HUES64 (cell line): ENCODE results near the gene NUMA1.

Source experiments
- H3K27ac ChIP-seq: 2 replicates; pipeline ENCODE4 v1.7.0; 2013; ENCODE audit warnings: low read depth, low read length, inconsistent platforms
- H3K27me3 ChIP-seq: 2 replicates; pipeline ENCODE4 v1.6.1; 2013; ENCODE audit warnings: mild to moderate bottlenecking, low read length; ENCODE audit not compliant: insufficient read depth
- H3K36me3 ChIP-seq: 2 replicates; pipeline ENCODE4 v1.6.1; 2013; ENCODE audit warnings: mild to moderate bottlenecking, low read length; ENCODE audit not compliant: insufficient read depth
- H3K4me1 ChIP-seq: 2 replicates; pipeline ENCODE4 v1.6.1; 2013; ENCODE audit warnings: mild to moderate bottlenecking, low read length, moderate library complexity; ENCODE audit not compliant: insufficient read depth
- H3K4me3 ChIP-seq: 2 replicates; pipeline ENCODE4 v1.5.1; 2013; ENCODE audit warnings: mild to moderate bottlenecking, low read length, moderate library complexity
- H3K9ac ChIP-seq: 2 replicates; pipeline ENCODE4 v1.6.1; 2013; ENCODE audit warnings: mild to moderate bottlenecking, low read depth, low read length
- H3K9me3 ChIP-seq: 2 replicates; pipeline ENCODE4 v1.6.1; 2013; ENCODE audit warnings: low read depth, low read length; ENCODE audit not compliant: insufficient read depth
- WGBS: fragments of 150-250, 120-280 bp; methylation state at CpG from one replicate; pipeline ENCODE4 v1.1.7; 2013; ENCODE audit warnings: missing lambda C conversion rate; 5-methylcytosine and 5-hydroxymethylcytosine counted together

The NUMA1 gene

DNA sequence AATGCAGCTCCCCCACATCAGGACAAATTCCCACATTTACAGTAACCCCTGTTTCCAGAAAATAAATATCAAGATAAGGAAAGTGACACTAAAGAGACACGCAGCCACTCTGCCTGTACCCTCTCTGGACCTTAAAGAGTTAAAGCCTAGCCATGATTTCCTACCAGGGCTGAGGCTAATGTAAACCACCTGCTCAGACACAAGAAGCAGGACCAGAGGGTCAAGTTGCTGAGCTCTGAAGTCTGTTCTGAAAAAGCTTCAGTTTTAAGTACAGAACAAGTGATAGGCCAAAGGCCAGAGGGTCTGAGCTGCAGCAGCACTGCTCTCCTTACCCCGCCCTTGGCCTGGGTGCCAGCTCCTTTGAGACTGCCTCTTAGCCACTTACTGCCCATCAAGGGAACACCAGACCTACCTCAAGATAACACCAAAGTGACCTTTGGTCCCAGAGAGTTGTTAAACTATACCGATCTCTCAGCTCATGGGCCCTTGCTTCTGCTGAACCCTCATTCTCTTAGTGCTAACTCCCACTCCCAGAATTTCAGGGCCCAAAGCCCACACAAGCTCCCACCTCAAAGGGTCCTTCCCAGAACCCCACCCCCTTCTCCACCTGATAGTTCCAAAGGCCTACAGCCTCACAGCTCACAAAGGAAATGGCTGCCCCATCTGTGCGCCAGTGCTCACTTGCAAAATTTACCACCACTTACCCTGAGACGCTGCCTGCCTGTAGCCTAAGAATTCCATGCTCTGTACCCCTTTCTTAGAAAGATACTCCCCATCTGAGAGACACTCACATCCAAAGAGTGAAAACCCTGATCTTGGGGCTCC is 41.1 kb downstream of the NUMA1 start:
- Histone ChIP-seq H3K9ac (peak overlapping the region; percentile 68), H3K27me3 (no peaks in the 10 kb centered on the region), H3K36me3 (peaks cover 19% of the 10 kb centered on the region), H3K4me1 (peaks cover 46% of the 10 kb centered on the region), H3K27ac (peak overlapping the region; percentile 98), H3K9me3 (no peaks in the 10 kb centered on the region), H3K4me3 (peak overlapping the region; percentile 62)
- WGBS = 76% methylated on average over 5 of the region's 5 CpGs

DNA sequence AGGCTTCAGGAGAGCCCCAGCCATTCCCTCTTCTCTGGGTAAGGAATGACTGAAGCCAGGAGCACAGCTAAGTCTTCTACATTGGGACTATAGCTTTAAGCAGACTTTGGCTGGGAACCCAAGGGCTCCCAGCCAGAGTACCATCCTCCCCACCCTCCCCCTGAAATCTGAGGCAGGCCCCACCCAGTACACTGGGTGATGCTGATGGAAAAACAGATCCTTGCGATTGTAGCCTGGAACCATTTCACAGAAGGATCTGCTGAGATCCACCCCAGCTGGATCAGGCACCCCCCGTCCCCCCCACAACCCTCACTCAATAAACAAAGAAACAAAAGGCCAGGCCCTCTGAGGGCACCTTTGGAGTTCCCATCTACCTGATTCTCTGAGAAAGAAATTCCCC is 41.9 kb downstream of the NUMA1 start:
- Histone ChIP-seq H3K4me1 (peaks cover 46% of the 10 kb centered on the region), H3K9ac (0 out of 2 replicates have a peak overlapping the region, but pooled peaks have one; percentile 20), H3K27me3 (no peaks in the 10 kb centered on the region), H3K4me3 (no peak overlapping the region), H3K27ac (peak overlapping the region; percentile 65), H3K36me3 (peaks cover 27% of the 10 kb centered on the region), H3K9me3 (no peaks in the 10 kb centered on the region)
- WGBS = 79% methylated on average over 2 of the region's 2 CpGs

DNA sequence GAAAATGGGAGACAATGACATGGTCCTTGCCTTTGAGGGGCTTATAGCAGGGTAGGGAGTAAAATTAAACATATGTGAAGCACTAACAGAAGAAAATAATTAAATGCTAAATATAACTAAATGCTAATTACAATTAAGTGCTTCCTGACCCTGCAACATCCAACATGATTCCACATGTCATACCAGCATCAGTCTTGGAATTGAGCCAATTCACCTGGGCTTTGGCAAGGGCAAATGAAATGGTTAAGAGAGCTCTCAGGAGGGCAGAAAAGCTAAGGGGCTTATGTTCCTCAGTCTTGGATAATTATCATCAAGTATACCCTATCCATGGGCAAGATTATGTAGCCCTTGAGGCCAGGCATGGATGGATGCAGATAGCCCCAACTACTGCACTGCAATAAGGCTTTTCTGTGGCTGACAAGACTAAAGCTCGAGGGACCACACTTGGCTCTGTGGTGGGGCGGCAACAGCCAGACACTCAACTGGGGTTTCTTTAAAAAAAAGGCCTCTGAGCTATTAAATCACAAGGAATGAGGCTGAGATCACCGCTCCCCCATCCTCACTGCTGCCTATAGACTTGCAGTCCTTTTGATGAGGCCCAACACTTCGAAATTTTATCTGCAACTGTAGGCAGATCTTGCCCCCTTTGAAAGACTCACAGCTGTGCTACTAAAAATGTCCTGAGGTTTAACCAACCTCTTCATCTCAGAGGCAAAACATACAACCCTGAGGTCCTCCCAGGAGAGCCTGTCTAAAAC is 42.6 kb downstream of the NUMA1 start:
- 0 out of 2 replicates have a peak overlapping the region, but pooled peaks have one; percentile 10 for H3K27ac ChIP-seq
- peaks cover 34% of the 10 kb centered on the region for H3K36me3 ChIP-seq
- 91% methylated on average over 4 of the region's 4 CpGs for WGBS
- H3K4me1 ChIP-seq = peaks cover 46% of the 10 kb centered on the region
- no peak overlapping the region for H3K9ac ChIP-seq
- no peaks in the 10 kb centered on the region for H3K27me3 ChIP-seq
- H3K9me3 ChIP-seq = no peaks in the 10 kb centered on the region
- no peak overlapping the region for H3K4me3 ChIP-seq

DNA sequence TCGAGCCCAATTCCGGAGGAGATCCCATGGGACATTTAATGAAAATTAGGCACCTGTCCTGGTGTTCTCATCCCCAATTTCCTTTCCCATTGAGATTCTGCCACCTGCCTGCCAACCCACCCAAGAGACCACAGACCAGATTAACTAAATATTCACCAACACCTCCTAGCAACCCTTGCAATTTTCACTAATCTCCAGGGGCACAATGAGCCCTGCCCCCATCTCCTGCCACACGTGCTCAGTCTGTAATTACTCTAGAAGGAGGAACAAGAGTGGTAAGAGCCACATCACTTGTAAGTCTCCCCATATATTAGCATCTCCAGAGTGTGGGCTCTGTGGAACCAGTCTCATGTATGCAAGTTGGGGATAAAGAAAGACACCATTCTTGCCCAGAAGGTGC is 43.7 kb downstream of the NUMA1 start:
- H3K9me3 ChIP-seq = no peaks in the 10 kb centered on the region
- H3K9ac ChIP-seq = no peak overlapping the region
- WGBS = 87% methylated on average over 3 of the region's 3 CpGs
- no peaks in the 10 kb centered on the region for H3K27me3 ChIP-seq
- peaks cover 44% of the 10 kb centered on the region for H3K36me3 ChIP-seq
- H3K4me1 ChIP-seq = peaks cover 36% of the 10 kb centered on the region
- H3K4me3 ChIP-seq = no peak overlapping the region
- no peak overlapping the region for H3K27ac ChIP-seq

DNA sequence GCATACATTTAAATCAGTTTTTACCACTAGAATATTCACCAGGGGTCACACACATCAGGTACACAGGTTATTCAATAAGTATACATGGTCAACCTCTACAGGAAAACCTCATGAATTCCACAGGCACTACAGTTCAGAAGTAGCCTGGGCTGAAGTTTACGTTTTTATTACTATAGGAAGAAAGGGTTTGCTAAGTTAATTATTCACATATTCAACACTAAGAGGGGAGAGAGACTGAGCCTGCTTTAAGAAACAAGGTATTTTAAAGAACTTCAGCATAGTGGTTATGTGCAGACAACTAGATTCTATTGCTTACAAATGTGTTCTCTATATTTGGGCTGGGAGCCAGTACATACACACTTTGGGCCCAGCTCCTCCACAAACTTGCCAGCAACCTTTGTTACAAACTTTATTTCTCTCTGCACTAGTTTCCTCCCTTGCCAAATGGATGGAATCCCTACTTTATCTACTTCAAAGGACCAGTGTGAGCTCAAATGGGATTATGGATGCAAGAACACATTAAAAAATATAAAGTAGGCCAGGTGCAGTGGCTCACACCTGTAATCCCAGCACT is 49.8 kb downstream of the NUMA1 start:
- no peak overlapping the region for H3K27ac ChIP-seq
- no peaks in the 10 kb centered on the region for H3K9me3 ChIP-seq
- no CpG with 5 or more reads among the region's 1 CpG for WGBS
- H3K36me3 ChIP-seq = peaks cover 76% of the 10 kb centered on the region
- no peaks in the 10 kb centered on the region for H3K4me1 ChIP-seq
- H3K27me3 ChIP-seq = no peaks in the 10 kb centered on the region
- no peak overlapping the region for H3K4me3 ChIP-seq
- H3K9ac ChIP-seq = no peak overlapping the region

DNA sequence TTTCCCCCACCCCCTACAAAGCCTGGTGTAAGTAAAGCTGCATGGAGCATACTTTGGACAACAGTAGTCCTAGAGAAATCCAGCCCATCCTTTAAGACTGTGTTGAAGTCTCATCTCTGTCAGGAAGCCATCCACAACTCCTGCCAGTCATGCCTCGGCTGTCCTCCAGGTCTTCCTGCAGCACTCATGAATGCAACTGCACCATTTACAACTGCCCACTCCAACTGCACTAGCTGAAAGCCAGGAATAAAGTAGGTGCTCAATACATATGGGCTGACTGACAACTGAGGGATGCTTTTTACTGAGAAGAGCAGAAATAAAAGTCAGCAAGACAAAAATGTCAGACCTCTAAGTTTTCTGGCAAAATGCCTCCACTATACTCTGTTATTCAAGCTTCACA is 54.3 kb downstream of the NUMA1 start:
- Histone ChIP-seq H3K27ac (no peak overlapping the region), H3K9ac (no peak overlapping the region), H3K36me3 (peaks cover 77% of the 10 kb centered on the region), H3K4me1 (no peaks in the 10 kb centered on the region), H3K9me3 (no peaks in the 10 kb centered on the region), H3K4me3 (no peak overlapping the region), H3K27me3 (no peaks in the 10 kb centered on the region)
- WGBS = 86% methylated on average over 1 of the region's 1 CpG

DNA sequence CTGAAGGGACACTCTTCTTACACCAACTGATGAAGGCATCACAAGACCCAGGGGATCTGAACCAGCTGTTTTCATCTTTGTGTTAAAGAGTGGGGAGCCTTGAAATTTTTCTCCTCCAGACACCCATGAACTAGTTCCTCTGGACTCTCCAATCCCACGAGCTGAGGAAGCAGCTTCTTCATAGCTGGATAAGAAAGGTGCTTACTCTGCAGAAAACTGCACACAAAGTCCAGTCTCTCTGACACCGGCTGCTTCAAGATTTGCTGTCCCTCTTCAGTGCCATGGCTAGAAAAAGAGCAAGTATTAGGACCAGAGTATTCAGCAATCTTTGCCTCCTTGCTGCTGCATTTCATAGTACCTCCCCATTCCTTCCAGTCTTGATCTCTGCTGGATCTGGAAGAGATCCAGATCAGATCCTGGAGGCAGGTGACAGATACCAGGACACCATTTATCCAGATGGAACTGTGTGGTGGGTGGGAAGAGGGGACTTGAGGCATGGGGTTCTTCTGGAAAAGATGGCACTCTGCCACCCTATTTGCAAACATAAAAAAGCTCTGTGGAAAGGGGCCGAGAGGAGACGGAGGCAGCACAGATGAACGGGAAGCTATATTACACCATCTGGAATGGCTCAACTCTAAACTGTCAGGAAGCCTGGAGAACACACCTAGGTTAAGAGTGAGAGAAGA is 56.1 kb downstream of the NUMA1 start:
- Histone ChIP-seq H3K4me3 (no peak overlapping the region), H3K27ac (no peak overlapping the region), H3K4me1 (no peaks in the 10 kb centered on the region), H3K27me3 (no peaks in the 10 kb centered on the region), H3K9me3 (no peaks in the 10 kb centered on the region), H3K36me3 (peaks cover 80% of the 10 kb centered on the region), H3K9ac (no peak overlapping the region)
- WGBS = 75% methylated on average over 5 of the region's 5 CpGs

DNA sequence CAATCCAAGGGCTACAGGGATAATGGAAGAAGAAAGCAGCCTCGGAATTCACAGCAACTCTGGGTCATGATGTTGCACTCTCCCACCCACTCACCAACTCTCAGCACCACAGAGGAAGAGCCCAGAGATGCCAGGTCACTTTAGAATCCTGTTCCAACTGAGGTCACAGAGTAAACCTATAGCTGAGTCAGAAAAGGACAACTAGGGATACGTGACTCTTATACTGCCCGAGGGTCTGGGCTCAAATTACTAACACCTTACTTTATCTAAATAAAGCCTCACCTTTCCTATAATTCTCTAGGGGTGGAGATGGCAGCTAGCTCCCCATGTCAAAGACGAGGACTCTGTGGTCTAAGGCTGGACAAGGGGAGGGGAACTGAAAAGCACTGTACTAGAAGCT is 57.0 kb downstream of the NUMA1 start:
- H3K9me3 ChIP-seq = no peaks in the 10 kb centered on the region
- H3K4me3 ChIP-seq = no peak overlapping the region
- H3K4me1 ChIP-seq = no peaks in the 10 kb centered on the region
- no peak overlapping the region for H3K9ac ChIP-seq
- 94% methylated on average over 4 of the region's 4 CpGs for WGBS
- no peaks in the 10 kb centered on the region for H3K27me3 ChIP-seq
- no peak overlapping the region for H3K27ac ChIP-seq
- peaks cover 80% of the 10 kb centered on the region for H3K36me3 ChIP-seq

DNA sequence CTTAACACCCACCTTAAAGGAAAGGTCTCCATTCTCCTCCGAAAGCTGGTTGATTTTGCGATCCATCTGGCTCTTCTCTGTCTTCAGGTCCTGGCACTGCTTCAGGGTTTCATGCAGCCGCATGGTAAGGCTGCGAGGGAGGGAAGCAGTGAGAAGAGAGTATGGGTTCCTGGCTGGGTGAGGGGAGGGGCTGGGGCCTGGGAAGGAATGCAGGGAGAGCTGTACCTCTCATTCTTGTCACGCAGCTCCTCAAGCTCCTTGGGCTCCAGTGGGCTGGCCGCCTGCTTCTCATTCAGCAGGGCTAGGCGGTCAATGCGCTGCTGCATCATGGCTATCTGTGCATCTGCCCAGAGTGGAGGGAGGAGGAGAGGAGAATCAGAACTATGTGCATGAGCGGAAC is 62.2 kb downstream of the NUMA1 start:
- peaks cover 99% of the 10 kb centered on the region for H3K36me3 ChIP-seq
- WGBS = 99% methylated on average over 9 of the region's 9 CpGs
- H3K4me3 ChIP-seq = no peak overlapping the region
- H3K9me3 ChIP-seq = no peaks in the 10 kb centered on the region
- no peaks in the 10 kb centered on the region for H3K27me3 ChIP-seq
- H3K27ac ChIP-seq = no peak overlapping the region
- H3K4me1 ChIP-seq = no peaks in the 10 kb centered on the region
- H3K9ac ChIP-seq = no peak overlapping the region

DNA sequence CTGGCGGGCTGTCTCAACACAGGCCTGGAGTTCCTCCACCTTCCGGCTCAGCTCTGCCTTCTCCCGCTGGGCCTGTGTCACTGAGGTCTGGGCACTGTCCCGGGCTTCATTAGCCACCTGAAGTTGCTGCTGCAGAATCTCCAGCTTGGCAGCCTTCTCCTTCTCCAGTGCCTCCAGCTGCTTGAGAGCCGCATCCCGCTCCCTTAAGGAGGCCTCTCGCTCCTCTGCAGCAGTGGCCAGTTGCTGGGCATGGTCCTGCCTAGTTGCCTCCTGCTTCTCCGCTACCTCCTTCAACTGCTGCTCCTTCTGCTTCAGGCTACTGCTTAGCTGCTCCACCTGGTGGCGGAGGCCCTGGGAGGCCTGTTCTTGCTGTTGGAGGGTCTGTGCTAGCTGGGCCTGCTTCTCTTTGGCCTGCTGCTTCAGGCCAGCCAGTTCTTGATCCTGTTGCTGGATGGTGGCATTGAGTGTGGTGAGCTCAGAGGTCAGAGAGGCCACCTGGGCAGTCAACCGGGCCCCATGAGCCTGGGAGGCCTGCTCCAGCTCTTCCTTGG is 64.8 kb downstream of the NUMA1 start:
- H3K4me3 ChIP-seq = no peak overlapping the region
- H3K36me3 ChIP-seq = peaks cover 99% of the 10 kb centered on the region
- H3K4me1 ChIP-seq = no peaks in the 10 kb centered on the region
- no peaks in the 10 kb centered on the region for H3K27me3 ChIP-seq
- no peak overlapping the region for H3K9ac ChIP-seq
- no peak overlapping the region for H3K27ac ChIP-seq
- 94% methylated on average over 10 of the region's 10 CpGs for WGBS
- no peaks in the 10 kb centered on the region for H3K9me3 ChIP-seq
